Fibroblast of lung (primary cell): Measurements from ENCODE around the gene SLC16A3. TPM values are rescaled to one million over a fixed set of nuclear protein-coding genes. Genes with fewer than 3 reads are reported as not detected.

Source experiments
- DNase-seq, 2 donors: peaks; one replicate each; pipeline versions ENCODE4 v3.0.0 to v3.0.0-alpha.2; 2010; ENCODE audit warnings: low read depth in 2 of 2
- H2AFZ ChIP-seq: 2 replicates; pipeline ENCODE4 v1.5.1; 2012; ENCODE audit warnings: low read length, control low read depth, inconsistent platforms
- H3K27ac ChIP-seq: 2 replicates; pipeline ENCODE4 v1.5.1; 2011; ENCODE audit warnings: low read length, control low read depth; ENCODE audit not compliant: insufficient read depth
- H3K27me3 ChIP-seq: 2 replicates; pipeline ENCODE4 v1.5.1; 2011; ENCODE audit warnings: mild to moderate bottlenecking, low read length; ENCODE audit not compliant: control insufficient read depth, insufficient read depth
- H3K36me3 ChIP-seq: 2 replicates; pipeline ENCODE4 v1.5.1; 2011; ENCODE audit warnings: low read length; ENCODE audit not compliant: control insufficient read depth, insufficient read depth
- H3K4me1 ChIP-seq: 2 replicates; pipeline ENCODE4 v1.5.1; 2011; ENCODE audit warnings: low read length; ENCODE audit not compliant: control insufficient read depth, insufficient read depth; ENCODE audit errors: extremely low read depth
- H3K4me2 ChIP-seq: 2 replicates; pipeline ENCODE4 v1.5.1; 2011; ENCODE audit warnings: low read length, control low read depth; ENCODE audit not compliant: insufficient read depth; ENCODE audit errors: extremely low read depth
- H3K4me3 ChIP-seq, 4 experiments: fragments of 200-600 bp in 1 of 4; sonication (generic) in 1 of 4; replicated peaks in 1 of 4; 2 replicates each; pipeline ENCODE4 v1.5.1; 2011 to 2016; ENCODE audit warnings: low read length in 4 of 4, low read depth in 3 of 4, mild to moderate bottlenecking in 3 of 4, control low read depth in 2 of 4, inconsistent platforms in 1 of 4, mixed read lengths in 1 of 4; ENCODE audit not compliant: insufficient read depth in 1 of 4; ENCODE audit errors: control extremely low read depth in 1 of 4
- H3K79me2 ChIP-seq: 2 replicates; pipeline ENCODE4 v1.5.1; 2012; ENCODE audit warnings: mild to moderate bottlenecking, low read length, inconsistent platforms; ENCODE audit not compliant: control insufficient read depth, insufficient read depth
- H3K9ac ChIP-seq: 2 replicates; pipeline ENCODE4 v1.5.1; 2011; ENCODE audit warnings: mild to moderate bottlenecking, low read length, control low read depth; ENCODE audit not compliant: insufficient read depth
- H3K9me3 ChIP-seq: 2 replicates; pipeline ENCODE4 v1.5.1; 2012; ENCODE audit warnings: low read depth, low read length; ENCODE audit not compliant: control insufficient read depth, insufficient read depth
- H4K20me1 ChIP-seq: 2 replicates; pipeline ENCODE4 v1.5.1; 2011; ENCODE audit warnings: low read length; ENCODE audit not compliant: control insufficient read depth, insufficient read depth; ENCODE audit errors: extremely low read depth
- EZH2 ChIP-seq: IDR thresholded peaks from 2 replicates; pipeline ENCODE4 v1.5.1; 2012; ENCODE audit warnings: low read length, control low read depth, mild to moderate bottlenecking; ENCODE audit errors: missing control alignments
- polyA plus RNA-seq, 2 donors: library from polyadenylated mRNA; depleted of rRNA in 1 of 2; stranded (reverse) in 1 of 2; unstranded in 1 of 2; fragments of >200 nt; gene quantifications; 2 replicates each; pipeline ENCODE4 v1.2.1, GENCODE V29; 2011 to 2012; ENCODE audit warnings: missing spikeins in 1 of 2
- total RNA-seq: library from RNA; depleted of rRNA; stranded (reverse); fragments of >200 nt; gene quantifications from 2 replicates; pipeline ENCODE4 v1.2.1, GENCODE V29; 2014
- TF ChIP-seq, protein P1 (sequence below), 2 donors: IDR thresholded peaks in 1 of 2; conservative IDR thresholded peaks in 1 of 2; 1 replicate in 1 of 2; 2 replicates in 1 of 2; pipeline ENCODE4 v1.5.1; 2011 to 2012; ENCODE audit warnings: low read length in 2 of 2, control low read depth in 1 of 2, inconsistent platforms in 1 of 2, low read depth in 1 of 2, mild to moderate bottlenecking in 1 of 2

The SLC16A3 gene
- total and polyA plus RNA-seq, 2 donors (not counting 1 experiment from before 2014, with no cell fraction given) = 71.0 to 107 TPM

DNA sequence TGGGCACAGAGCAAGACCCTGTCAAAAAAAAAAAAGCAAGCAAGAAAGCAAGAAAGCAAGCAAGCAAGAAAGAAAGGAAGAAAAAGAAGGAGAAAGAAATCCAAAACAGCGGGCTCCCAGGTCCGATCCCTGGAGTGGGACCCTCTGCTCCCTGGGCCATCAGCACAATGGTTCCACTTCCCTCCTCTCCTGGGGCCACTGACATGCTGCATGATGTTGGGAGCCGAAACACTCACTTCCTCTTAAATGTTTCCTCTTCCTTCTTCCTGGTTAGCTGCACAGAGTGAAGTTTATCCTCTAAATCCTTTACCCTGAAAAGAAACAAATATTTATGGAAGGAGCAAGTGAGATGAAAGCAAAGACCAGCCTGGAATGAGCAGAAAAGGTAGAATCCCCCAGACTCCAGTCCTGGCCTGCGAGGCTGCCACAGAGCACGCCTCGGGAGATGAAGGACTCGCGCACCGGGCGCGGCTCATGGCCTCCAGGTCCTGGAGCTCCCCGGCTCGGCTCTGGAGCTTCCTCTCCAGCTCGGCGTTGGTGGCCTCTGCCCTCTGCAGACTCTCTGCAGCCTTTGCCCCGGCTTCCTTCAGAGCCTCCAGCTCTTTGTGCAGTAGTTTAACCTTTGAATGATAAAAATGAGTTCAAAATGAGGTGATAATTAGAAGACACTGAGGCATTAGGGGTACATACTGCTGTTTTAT, 35.2 kb upstream of the SLC16A3 start:
- peaks cover 3% of the 10 kb centered on the region for H3K36me3 ChIP-seq
- no peak overlapping the region for H3K4me2 ChIP-seq
- H2AFZ ChIP-seq = no peak overlapping the region
- no peaks in the 10 kb centered on the region for H3K4me1 ChIP-seq
- no peak for DNase-seq
- no peaks in the 10 kb centered on the region for H3K79me2 ChIP-seq
- H4K20me1 ChIP-seq = no peaks in the 10 kb centered on the region
- H3K4me3 ChIP-seq = no peak overlapping the region
- TF ChIP-seq, protein P1, sequence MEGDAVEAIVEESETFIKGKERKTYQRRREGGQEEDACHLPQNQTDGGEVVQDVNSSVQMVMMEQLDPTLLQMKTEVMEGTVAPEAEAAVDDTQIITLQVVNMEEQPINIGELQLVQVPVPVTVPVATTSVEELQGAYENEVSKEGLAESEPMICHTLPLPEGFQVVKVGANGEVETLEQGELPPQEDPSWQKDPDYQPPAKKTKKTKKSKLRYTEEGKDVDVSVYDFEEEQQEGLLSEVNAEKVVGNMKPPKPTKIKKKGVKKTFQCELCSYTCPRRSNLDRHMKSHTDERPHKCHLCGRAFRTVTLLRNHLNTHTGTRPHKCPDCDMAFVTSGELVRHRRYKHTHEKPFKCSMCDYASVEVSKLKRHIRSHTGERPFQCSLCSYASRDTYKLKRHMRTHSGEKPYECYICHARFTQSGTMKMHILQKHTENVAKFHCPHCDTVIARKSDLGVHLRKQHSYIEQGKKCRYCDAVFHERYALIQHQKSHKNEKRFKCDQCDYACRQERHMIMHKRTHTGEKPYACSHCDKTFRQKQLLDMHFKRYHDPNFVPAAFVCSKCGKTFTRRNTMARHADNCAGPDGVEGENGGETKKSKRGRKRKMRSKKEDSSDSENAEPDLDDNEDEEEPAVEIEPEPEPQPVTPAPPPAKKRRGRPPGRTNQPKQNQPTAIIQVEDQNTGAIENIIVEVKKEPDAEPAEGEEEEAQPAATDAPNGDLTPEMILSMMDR (conservative IDR thresholded peaks at IDR 0.05 in 1 of 2, IDR thresholded peaks at IDR 0.05 in 1 of 2; ENCODE audit: low read depth in 1 of 2, low read length in 2 of 2) = no peak
- H3K27me3 ChIP-seq = no peaks in the 10 kb centered on the region
- H3K27ac ChIP-seq = no peak overlapping the region
- no peaks in the 10 kb centered on the region for H3K9me3 ChIP-seq
- H3K9ac ChIP-seq = no peak overlapping the region

DNA sequence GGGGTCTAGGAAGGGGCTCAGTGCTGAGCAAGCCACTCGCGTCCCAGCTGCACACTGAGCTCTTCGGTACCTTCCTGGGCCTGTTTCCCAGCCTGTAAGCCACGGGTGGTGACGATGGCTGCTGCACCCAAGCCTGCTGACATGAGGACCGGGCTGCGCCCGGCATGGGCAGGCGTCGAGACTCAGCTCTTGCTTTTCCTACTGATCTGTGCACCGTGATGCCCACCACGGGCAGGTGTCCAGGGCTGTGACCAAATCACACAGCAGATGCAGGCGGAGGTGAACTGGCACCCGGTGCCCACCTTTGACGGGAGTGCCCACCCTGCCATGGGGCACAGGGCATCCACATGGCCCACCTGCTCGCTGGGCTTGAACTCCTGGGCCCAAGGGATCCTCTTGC, 34.1 kb upstream of the SLC16A3 start:
- Histone ChIP-seq H3K79me2 (no peaks in the 10 kb centered on the region), H3K9me3 (no peaks in the 10 kb centered on the region), H3K36me3 (peaks cover 6% of the 10 kb centered on the region), H4K20me1 (no peaks in the 10 kb centered on the region), H3K4me2 (no peak overlapping the region), H3K27me3 (no peaks in the 10 kb centered on the region), H3K4me1 (no peaks in the 10 kb centered on the region), H3K4me3 (no peak overlapping the region), H3K27ac (no peak overlapping the region), H3K9ac (no peak overlapping the region), H2AFZ (no peak overlapping the region)
- no peak for TF ChIP-seq EZH2
- TF ChIP-seq, protein P1 (conservative IDR thresholded peaks at IDR 0.05 in 1 of 2, IDR thresholded peaks at IDR 0.05 in 1 of 2; ENCODE audit: low read depth in 1 of 2, low read length in 2 of 2) = no peak
- no peak for DNase-seq

DNA sequence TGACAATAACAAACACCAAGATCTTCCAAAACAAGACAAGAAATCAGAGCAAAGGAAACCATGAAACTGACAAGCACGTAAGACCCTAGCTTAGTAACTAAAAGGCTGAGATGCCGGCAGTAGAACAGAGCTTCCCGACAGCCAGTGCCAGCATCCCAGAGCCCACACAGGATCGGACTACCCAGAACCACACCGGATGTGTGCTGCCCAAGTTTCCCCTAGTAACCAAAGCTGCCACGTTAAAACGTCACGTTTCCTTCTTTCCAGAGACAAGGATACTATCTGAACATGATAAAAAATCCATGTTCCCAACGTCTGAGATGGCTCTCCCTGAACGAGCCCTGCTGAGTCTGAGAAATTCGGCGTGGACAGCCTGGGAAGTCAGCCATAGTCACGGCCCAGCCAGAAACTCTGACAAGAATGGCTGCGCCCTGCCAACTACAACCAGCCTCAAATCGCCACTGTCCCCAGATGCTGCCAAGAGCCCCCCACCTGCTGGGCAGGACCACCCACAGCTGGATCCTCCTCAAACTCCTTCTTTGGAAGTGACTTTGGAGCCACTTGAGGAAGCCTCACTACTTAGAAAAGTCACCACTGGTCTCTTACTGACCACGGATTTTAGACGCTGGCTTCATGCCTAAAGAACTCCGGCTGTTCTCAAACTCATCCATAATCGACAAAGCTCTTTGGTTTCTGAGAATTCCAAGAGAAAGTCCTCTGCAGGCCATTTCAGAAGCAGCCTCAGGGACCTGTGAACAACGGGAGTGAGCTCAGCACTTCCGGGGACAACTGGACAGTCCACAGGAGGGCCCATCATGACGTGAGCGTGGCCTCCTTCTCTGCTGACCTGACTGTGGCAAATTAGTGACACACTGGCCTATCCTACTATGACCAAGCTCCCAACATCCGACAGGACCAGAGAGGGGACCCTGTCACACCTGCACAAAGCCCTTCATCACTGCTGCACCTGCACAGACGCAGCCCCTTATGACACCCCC, 32.9 kb upstream of the SLC16A3 start:
- H3K27ac ChIP-seq = no peak overlapping the region
- H3K79me2 ChIP-seq = no peaks in the 10 kb centered on the region
- H2AFZ ChIP-seq = peak overlapping the region; percentile 2
- no peak overlapping the region for H3K4me3 ChIP-seq
- TF ChIP-seq, protein P1 (conservative IDR thresholded peaks at IDR 0.05 in 1 of 2, IDR thresholded peaks at IDR 0.05 in 1 of 2; ENCODE audit: low read depth in 1 of 2, low read length in 2 of 2) = no peak
- TF ChIP-seq EZH2 = no peak
- peaks cover 6% of the 10 kb centered on the region for H3K36me3 ChIP-seq
- no peaks in the 10 kb centered on the region for H3K27me3 ChIP-seq
- no peak for DNase-seq
- H3K9ac ChIP-seq = no peak overlapping the region
- peak overlapping the region; percentile 32 for H3K4me2 ChIP-seq
- no peaks in the 10 kb centered on the region for H3K9me3 ChIP-seq
- H3K4me1 ChIP-seq = no peaks in the 10 kb centered on the region
- no peaks in the 10 kb centered on the region for H4K20me1 ChIP-seq
